Neuronal stem cell (in vitro differentiated cells): ENCODE results near the gene HOXC4.

ENCODE experiments used
- DNase-seq: peaks from one replicate; pipeline ENCODE4 v3.0.0-alpha.2; 2013; ENCODE audit warnings: low spot score
- H2AFZ ChIP-seq: one replicate; pipeline ENCODE4 v1.6.1; 2013; ENCODE audit warnings: mild to moderate bottlenecking, low read length, inconsistent platforms
- H2AK5ac ChIP-seq: 2 replicates; pipeline ENCODE4 v1.6.1; 2013; ENCODE audit warnings: low read depth, mild to moderate bottlenecking, inconsistent platforms, low read length, moderate library complexity, mixed read lengths
- H2BK120ac ChIP-seq: 2 replicates; pipeline ENCODE4 v1.6.1; 2013; ENCODE audit warnings: low read depth, mild to moderate bottlenecking, inconsistent platforms, low read length, moderate library complexity, mixed read lengths
- H2BK12ac ChIP-seq: one replicate; pipeline ENCODE4 v1.6.1; 2013; ENCODE audit warnings: low read length, inconsistent platforms
- H2BK15ac ChIP-seq: 2 replicates; pipeline ENCODE4 v1.6.1; 2013; ENCODE audit warnings: mild to moderate bottlenecking, low read length, inconsistent platforms, mixed read lengths
- H2BK5ac ChIP-seq: one replicate; pipeline ENCODE4 v1.6.1; 2013; ENCODE audit warnings: inconsistent platforms, mild to moderate bottlenecking, low read length, moderate library complexity
- H3K14ac ChIP-seq: one replicate; pipeline ENCODE4 v1.6.1; 2013; ENCODE audit warnings: low read length, inconsistent platforms
- H3K18ac ChIP-seq: 2 replicates; pipeline ENCODE4 v1.6.1; 2013; ENCODE audit warnings: low read length, inconsistent platforms
- H3K23ac ChIP-seq: 2 replicates; pipeline ENCODE4 v1.6.1; 2013; ENCODE audit warnings: low read depth, mild to moderate bottlenecking, mixed read lengths, low read length, inconsistent platforms; ENCODE audit not compliant: poor library complexity
- H3K27ac ChIP-seq: replicated peaks from 3 replicates; pipeline ENCODE4 v1.5.1; 2013; ENCODE audit warnings: low read length, inconsistent platforms
- H3K27me3 ChIP-seq, 3 experiments: 2 replicates each; pipeline ENCODE4 v1.6.1; 2013; ENCODE audit warnings: low read length in 3 of 3, mild to moderate bottlenecking in 2 of 3, inconsistent platforms in 1 of 3, low read depth in 1 of 3, mixed read lengths in 1 of 3, moderate library complexity in 1 of 3; ENCODE audit not compliant: control insufficient read depth in 3 of 3, insufficient read depth in 3 of 3
- H3K36me3 ChIP-seq, 2 donors: replicated peaks in 1 of 2; 2 replicates each; pipeline ENCODE4 v1.6.1; 2013; ENCODE audit warnings: low read length in 2 of 2; ENCODE audit not compliant: control insufficient read depth in 2 of 2, insufficient read depth in 2 of 2
- H3K4ac ChIP-seq: 2 replicates; pipeline ENCODE4 v1.6.1; 2013; ENCODE audit warnings: inconsistent platforms, mild to moderate bottlenecking, low read length, moderate library complexity
- H3K4me1 ChIP-seq, 2 donors: 1 replicate in 1 of 2; 2 replicates in 1 of 2; pipeline ENCODE4 v1.6.1; 2013; ENCODE audit warnings: low read length in 2 of 2, low read depth in 1 of 2; ENCODE audit not compliant: control insufficient read depth in 2 of 2, insufficient read depth in 1 of 2
- H3K4me2 ChIP-seq: one replicate; pipeline ENCODE4 v1.6.1; 2013; ENCODE audit warnings: mild to moderate bottlenecking, low read length, inconsistent platforms; ENCODE audit not compliant: insufficient read depth, poor library complexity, severe bottlenecking
- H3K4me3 ChIP-seq, 2 donors: 2 replicates each; pipeline ENCODE4 v1.5.1; 2013; ENCODE audit warnings: low read length in 2 of 2, mild to moderate bottlenecking in 2 of 2, inconsistent platforms in 1 of 2, moderate library complexity in 1 of 2
- H3K79me1 ChIP-seq: one replicate; pipeline ENCODE4 v1.6.1; 2013; ENCODE audit warnings: low read depth, mild to moderate bottlenecking, inconsistent platforms, low read length, moderate library complexity
- H3K9ac ChIP-seq: one replicate; pipeline ENCODE4 v1.6.1; 2013; ENCODE audit warnings: mild to moderate bottlenecking, low read depth, low read length, inconsistent platforms; ENCODE audit not compliant: poor library complexity
- H3K9me3 ChIP-seq, 2 donors: replicated peaks in 1 of 2; 2 replicates each; pipeline versions ENCODE3 to v1.6.1; 2013; ENCODE audit warnings: low read length in 2 of 2, mild to moderate bottlenecking in 2 of 2, inconsistent platforms in 1 of 2, low read depth in 1 of 2, mixed read lengths in 1 of 2, moderate library complexity in 1 of 2; ENCODE audit not compliant: control insufficient read depth in 2 of 2, insufficient read depth in 1 of 2
- H4K8ac ChIP-seq: one replicate; pipeline ENCODE4 v1.6.1; 2013; ENCODE audit warnings: low read depth, mild to moderate bottlenecking, inconsistent platforms, low read length, moderate library complexity
- H4K91ac ChIP-seq: one replicate; pipeline ENCODE4 v1.6.1; 2013; ENCODE audit warnings: low read length, low read depth, mild to moderate bottlenecking, inconsistent platforms; ENCODE audit not compliant: poor library complexity
- WGBS, 2 donors: extraction: QIAGEN DNeasy Blood & Tissue Kit; methylation state at CpG; one replicate each; pipeline ENCODE4 v1.1.7; 2013; ENCODE audit warnings: missing lambda C conversion rate in 2 of 2, mixed read lengths in 1 of 2; ENCODE audit not compliant: insufficient read length in 2 of 2, insufficient replicate concordance in 1 of 2; ENCODE audit errors: extremely low coverage in 2 of 2; 5-methylcytosine and 5-hydroxymethylcytosine counted together

HOXC4 gene

GRCh38 chr12:54044425-54045103 is 9.1 kb upstream of the HOXC4 start:
- Histone ChIP-seq H3K23ac (no peak overlapping the region), H3K4ac (no peak overlapping the region), H2BK120ac (no peak overlapping the region), H2AK5ac (no peak overlapping the region), H2BK5ac (no peak overlapping the region), H3K18ac (no peak overlapping the region), H4K91ac (no peak overlapping the region), H4K8ac (no peak overlapping the region), H2BK15ac (no peak overlapping the region), H3K9ac (no peak overlapping the region), H2BK12ac (no peak overlapping the region), H3K4me3 (no peak overlapping the region), H3K14ac (no peak overlapping the region), H3K36me3 (no peaks in the 10 kb centered on the region), H3K9me3 (peaks cover 0 to 3% of the 10 kb centered on the region in 2 donors), H3K27me3 (peaks cover 30 to 97% (median 93%) of the 10 kb centered on the region in 3 experiments), H2AFZ (no peak overlapping the region), H3K4me2 (no peak overlapping the region), H3K27ac (no peak overlapping the region), H3K79me1 (no peaks in the 10 kb centered on the region), H3K4me1 (no peaks in the 10 kb centered on the region)
- no peak for DNase-seq
- WGBS, 2 donors: no CpG with 5 or more reads among the region's 5 CpGs

- no peak overlapping the region for H2AK5ac ChIP-seq
- no peak overlapping the region for H2BK12ac ChIP-seq
- H2BK15ac ChIP-seq: no peak overlapping the region
- no peaks in the 10 kb centered on the region for H3K79me1 ChIP-seq
- no peak overlapping the region for H3K14ac ChIP-seq
- H3K4me3 ChIP-seq: no peak overlapping the region
- no peak overlapping the region for H3K4me2 ChIP-seq
- H2BK120ac ChIP-seq: no peak overlapping the region
- H3K4ac ChIP-seq: no peak overlapping the region
- H3K9ac ChIP-seq: no peak overlapping the region
- no peaks in the 10 kb centered on the region for H3K36me3 ChIP-seq
- no peak overlapping the region for H3K18ac ChIP-seq
- H2BK5ac ChIP-seq: no peak overlapping the region
- no peak overlapping the region for H4K8ac ChIP-seq
- H3K27me3 ChIP-seq: peaks cover 32 to 97% (median 93%) of the 10 kb centered on the region in 3 experiments
- H3K4me1 ChIP-seq: no peaks in the 10 kb centered on the region
- no peak overlapping the region for H3K23ac ChIP-seq
- H4K91ac ChIP-seq: no peak overlapping the region
- H3K27ac ChIP-seq: no peak overlapping the region
- H2AFZ ChIP-seq: no peak overlapping the region
- DNase-seq: no peak
- no peaks in the 10 kb centered on the region for H3K9me3 ChIP-seq
Measured at GRCh38 chr12:54045401-54045800, 8.2 kb upstream of the HOXC4 start.

GRCh38 chr12:54045868-54046521 is 7.6 kb upstream of the HOXC4 start:
- no peak for DNase-seq
- no peak overlapping the region for H3K9ac ChIP-seq
- H2BK12ac ChIP-seq: no peak overlapping the region
- H4K8ac ChIP-seq: no peak overlapping the region
- peaks cover 34 to 97% (median 95%) of the 10 kb centered on the region in 3 experiments for H3K27me3 ChIP-seq
- no CpG with 5 or more reads among the region's 16 CpGs for WGBS, 2 donors
- H2AFZ ChIP-seq: no peak overlapping the region
- H2BK5ac ChIP-seq: no peak overlapping the region
- no peak overlapping the region for H3K27ac ChIP-seq
- no peak overlapping the region for H3K4me2 ChIP-seq
- no peaks in the 10 kb centered on the region for H3K9me3 ChIP-seq
- no peak overlapping the region for H3K4me3 ChIP-seq
- no peak overlapping the region for H2AK5ac ChIP-seq
- H2BK120ac ChIP-seq: no peak overlapping the region
- no peaks in the 10 kb centered on the region for H3K4me1 ChIP-seq
- H3K36me3 ChIP-seq: no peaks in the 10 kb centered on the region
- H3K14ac ChIP-seq: no peak overlapping the region
- no peak overlapping the region for H3K4ac ChIP-seq
- no peak overlapping the region for H3K18ac ChIP-seq
- no peak overlapping the region for H2BK15ac ChIP-seq
- no peak overlapping the region for H3K23ac ChIP-seq
- no peaks in the 10 kb centered on the region for H3K79me1 ChIP-seq
- no peak overlapping the region for H4K91ac ChIP-seq

- Histone ChIP-seq H2BK15ac (no peak overlapping the region), H3K27ac (no peak overlapping the region), H4K8ac (no peak overlapping the region), H3K36me3 (no peaks in the 10 kb centered on the region), H3K9me3 (no peaks in the 10 kb centered on the region), H3K79me1 (no peaks in the 10 kb centered on the region), H3K9ac (no peak overlapping the region), H3K23ac (peak overlapping the region; percentile 52), H3K4me3 (no peak overlapping the region), H3K14ac (no peak overlapping the region), H3K4me1 (no peaks in the 10 kb centered on the region), H3K18ac (no peak overlapping the region), H3K27me3 (peaks cover 42 to 99% (median 95%) of the 10 kb centered on the region in 3 experiments), H2BK12ac (no peak overlapping the region), H4K91ac (no peak overlapping the region), H3K4ac (no peak overlapping the region), H2AK5ac (no peak overlapping the region), H2BK5ac (no peak overlapping the region), H2BK120ac (no peak overlapping the region), H3K4me2 (no peak overlapping the region), H2AFZ (no peak overlapping the region)
- no peak for DNase-seq
- WGBS, 2 donors: no CpG with 5 or more reads among the region's 27 CpGs
Measured at GRCh38 chr12:54046809-54047159, 6.9 kb upstream of the HOXC4 start.
